Measurements from ENCODE around the gene SPATA2. TPM values are rescaled to one million over a fixed set of nuclear protein-coding genes. Genes with fewer than 3 reads are reported as not detected.

SPATA2 gene
- polyA plus RNA-seq, 2 of the 4 experiments (the other 2 are of a cell fraction) = 4.7 to 5.1 TPM

GRCh38 chr20:49894073-49894470, 21.3 kb downstream of the SPATA2 start:
- 89% methylated on average over 6 of the region's 6 CpGs for WGBS (ENCODE audit: missing lambda C conversion rate)
- no peak for DNase-seq (ENCODE audit: low read depth in 1 of 2, low spot score in 1 of 2)
- peaks cover 10% of the 10 kb centered on the region for H3K4me1 ChIP-seq
- FAIRE-seq = no peak
- POLR2A ChIA-PET = no interaction called here
- no peak for ATAC-seq
- no peak overlapping the region for H3K4me3 ChIP-seq
- CTCF ChIA-PET = interaction anchor here (1.1 to 13.0 kb wide), 5 partner anchors 48 to 561 kb away, joined by 3 to 226 read pairs (median 6); no protein-coding TSS in a partner anchor
- no peak overlapping the region for H3K27ac ChIP-seq
- H3K9me3 ChIP-seq = no peaks in the 10 kb centered on the region
- no peak overlapping the region for H3K4me2 ChIP-seq
- TF ChIP-seq SMC3 (IDR thresholded peaks at IDR 0.05) (no peak), HDAC2 (IDR thresholded peaks at IDR 0.05) (no peak), ESRRA (IDR thresholded peaks at IDR 0.05; ENCODE audit: borderline replicate concordance, low read length) (no peak), CTCF (IDR thresholded peaks at IDR 0.05) (no peak)

- FAIRE-seq (no peak), DNase-seq (ENCODE audit: low read depth in 1 of 2, low spot score in 1 of 2) (no peak), ATAC-seq (no peak)
- peaks cover 14% of the 10 kb centered on the region; the same call in 2 of the 3 replicates for H3K4me1 ChIP-seq
- no peak overlapping the region for H3K4me2 ChIP-seq
- H3K9me3 ChIP-seq = no peaks in the 10 kb centered on the region
- no peak overlapping the region for H3K27ac ChIP-seq
- H3K4me3 ChIP-seq = no peak overlapping the region
- ChIA-PET CTCF (interaction anchor here (0.6 to 13.0 kb wide), 10 partner anchors 9 to 560 kb away, joined by 3 to 226 read pairs (median 4); no protein-coding TSS in a partner anchor), POLR2A (no interaction called here)
- TF ChIP-seq NPAS2 (CRISPR knock-in tag; IDR thresholded peaks at IDR 0.05; ENCODE audit: borderline replicate concordance) (no peak), FOSL2 (IDR thresholded peaks at IDR 0.05) (no peak), FOSL2 (CRISPR knock-in tag; IDR thresholded peaks at IDR 0.05) (no peak), HEYL (CRISPR knock-in tag; IDR thresholded peaks at IDR 0.05) (no peak)
- 78% methylated on average over 12 of the region's 12 CpGs for WGBS (ENCODE audit: missing lambda C conversion rate)
Observed at GRCh38 chr20:49893242-49894072, 21.9 kb downstream of the SPATA2 start.

- 91% methylated on average over 11 of the region's 11 CpGs for WGBS (ENCODE audit: missing lambda C conversion rate)
- Histone ChIP-seq H3K9me3 (no peaks in the 10 kb centered on the region), H3K4me3 (no peak overlapping the region), H3K4me2 (no peak overlapping the region), H3K27ac (no peak overlapping the region), H3K4me1 (peaks cover 18% of the 10 kb centered on the region)
- TF ChIP-seq HDAC2 (IDR thresholded peaks at IDR 0.05) (no peak), FOSL2 (IDR thresholded peaks at IDR 0.05) (no peak), FOSL2 (CRISPR knock-in tag; IDR thresholded peaks at IDR 0.05) (no peak), BCL3 (IDR thresholded peaks at IDR 0.05) (no peak), CHD4 (IDR thresholded peaks at IDR 0.05; ENCODE audit: borderline replicate concordance) (no peak), HEYL (CRISPR knock-in tag; IDR thresholded peaks at IDR 0.05) (no peak), PHF8 (IDR thresholded peaks at IDR 0.05; ENCODE audit: borderline replicate concordance, low read depth) (no peak), ZSCAN20 (CRISPR knock-in tag; IDR thresholded peaks at IDR 0.05) (no peak), ZFP36 (IDR thresholded peaks at IDR 0.05; ENCODE audit: borderline replicate concordance, partially characterized antibody) (no peak), CBX2 (IDR thresholded peaks at IDR 0.05; ENCODE audit: borderline replicate concordance, low read depth) (no peak), NR3C1 (IDR thresholded peaks at IDR 0.05) (no peak), USF2 (IDR thresholded peaks at IDR 0.05) (no peak), TFCP2L1 (CRISPR knock-in tag; IDR thresholded peaks at IDR 0.05) (no peak), RCOR1 (IDR thresholded peaks at IDR 0.05; ENCODE audit: low read depth, low read length) (no peak), RNF2 (IDR thresholded peaks at IDR 0.05; ENCODE audit: borderline replicate concordance, low read depth) (no peak), EP300 (IDR thresholded peaks at IDR 0.05) (no peak)
- ATAC-seq (no peak), FAIRE-seq (no peak), DNase-seq (ENCODE audit: low read depth in 1 of 2, low spot score in 1 of 2) (no peak)
- CTCF ChIA-PET = interaction anchor here (0.6 to 13.0 kb wide), 10 partner anchors 9 to 351 kb away, joined by 3 to 226 read pairs (median 4); no protein-coding TSS in a partner anchor
- POLR2A ChIA-PET = no interaction called here
Observed at GRCh38 chr20:49892817-49893216, 22.5 kb downstream of the SPATA2 start.
